Activated T-cell treated with anti-CD3 and anti-CD28 coated beads, Interleukin-2, amount 50 U/mL, for 72 hours (primary cell): ENCODE results near the gene TOR2A. TPM values are rescaled to one million over a fixed set of nuclear protein-coding genes. Genes with fewer than 3 reads are reported as not detected.

ENCODE experiments used
- ATAC-seq, 2 donors: fragments of 150-1000 bp; cut with Tn5 transposase; replicated peaks in 1 of 2; 2 replicates each; pipeline ENCODE4 v1.10.0; 2021; ENCODE audit warnings: moderate library complexity in 2 of 2, mild to moderate bottlenecking in 1 of 2
- DNase-seq, 2 donors: peaks; one replicate each; pipeline ENCODE4 v3.0.0; 2021 to 2022; ENCODE audit warnings: mixed read lengths in 1 of 2
- H3K27ac Mint-ChIP-seq: one replicate; pipeline ENCODE4 v1.8.0; 2022; ENCODE audit warnings: mild to moderate bottlenecking, moderate library complexity, mixed read lengths
- H3K27me3 Mint-ChIP-seq: one replicate; pipeline ENCODE4 v1.8.0; 2022; ENCODE audit warnings: low read depth, mixed read lengths
- H3K36me3 Mint-ChIP-seq, 2 donors: one replicate each; pipeline ENCODE4 v1.8.0; 2022; ENCODE audit warnings: mixed read lengths in 2 of 2, mild to moderate bottlenecking in 1 of 2; ENCODE audit not compliant: insufficient read depth in 2 of 2
- H3K4me1 Mint-ChIP-seq: one replicate; pipeline ENCODE4 v1.8.0; 2022; ENCODE audit warnings: low read depth, mixed read lengths
- H3K4me3 Mint-ChIP-seq, 2 donors: one replicate each; pipeline ENCODE4 v1.8.0; 2022; ENCODE audit warnings: mild to moderate bottlenecking in 2 of 2, mixed read lengths in 2 of 2, moderate library complexity in 2 of 2
- H3K9me3 Mint-ChIP-seq, 2 donors: one replicate each; pipeline ENCODE4 v1.8.0; 2022; ENCODE audit warnings: mixed read lengths in 2 of 2
- total RNA-seq, 2 donors: library from RNA; stranded (reverse); gene quantifications; one replicate each; pipeline ENCODE4 v1.2.3, GENCODE V29; 2022

The TOR2A gene
- total RNA-seq, 2 donors from 2014 or later = 12.5 to 16.4 TPM

DNA sequence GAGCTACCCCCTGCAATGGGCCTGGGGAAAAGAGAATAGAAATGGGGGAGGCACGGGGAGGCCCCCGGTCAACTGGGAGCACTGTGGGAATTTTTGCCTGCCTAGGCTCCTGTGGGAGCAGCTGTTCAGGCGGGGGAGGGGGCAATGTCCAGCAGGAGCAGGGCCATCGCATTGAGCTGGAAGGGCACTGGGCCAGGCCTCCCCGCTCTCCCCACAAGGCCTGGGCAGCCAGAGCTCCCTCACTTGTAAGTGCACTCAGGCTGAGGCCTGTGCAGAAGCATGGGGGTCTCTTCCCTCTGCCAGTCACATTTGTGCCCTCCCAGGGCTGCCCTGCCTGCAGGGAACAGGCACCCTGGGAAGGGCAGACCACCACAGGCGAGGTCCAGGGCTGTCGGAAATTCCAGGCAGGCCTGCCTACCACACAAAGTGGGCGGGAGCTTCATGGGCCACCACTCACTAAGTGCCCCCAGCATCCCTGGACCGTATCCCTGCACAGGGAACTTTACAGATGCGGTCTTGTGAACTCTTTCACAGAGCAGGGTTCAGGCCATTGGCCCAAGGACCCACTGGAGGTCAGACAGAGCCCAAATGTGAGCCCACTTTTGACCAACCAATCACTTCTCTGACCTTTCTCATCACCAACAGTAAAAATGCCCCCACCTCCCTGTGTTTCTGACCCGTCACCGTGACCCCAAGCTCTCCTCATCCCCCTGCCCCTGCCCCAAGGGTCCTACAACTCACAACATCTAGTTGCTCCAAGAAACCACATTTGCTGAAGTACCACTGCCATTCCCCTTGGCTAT is 29.3 kb downstream of the TOR2A start:
- Mint-ChIP-seq H3K27me3 (no peaks in the 10 kb centered on the region), H3K4me3 (no peak overlapping the region), H3K27ac (no peak overlapping the region), H3K9me3 (no peaks in the 10 kb centered on the region), H3K36me3 (no peaks in the 10 kb centered on the region), H3K4me1 (peaks cover 13% of the 10 kb centered on the region)
- ATAC-seq = no peak
- DNase-seq = no peak

DNA sequence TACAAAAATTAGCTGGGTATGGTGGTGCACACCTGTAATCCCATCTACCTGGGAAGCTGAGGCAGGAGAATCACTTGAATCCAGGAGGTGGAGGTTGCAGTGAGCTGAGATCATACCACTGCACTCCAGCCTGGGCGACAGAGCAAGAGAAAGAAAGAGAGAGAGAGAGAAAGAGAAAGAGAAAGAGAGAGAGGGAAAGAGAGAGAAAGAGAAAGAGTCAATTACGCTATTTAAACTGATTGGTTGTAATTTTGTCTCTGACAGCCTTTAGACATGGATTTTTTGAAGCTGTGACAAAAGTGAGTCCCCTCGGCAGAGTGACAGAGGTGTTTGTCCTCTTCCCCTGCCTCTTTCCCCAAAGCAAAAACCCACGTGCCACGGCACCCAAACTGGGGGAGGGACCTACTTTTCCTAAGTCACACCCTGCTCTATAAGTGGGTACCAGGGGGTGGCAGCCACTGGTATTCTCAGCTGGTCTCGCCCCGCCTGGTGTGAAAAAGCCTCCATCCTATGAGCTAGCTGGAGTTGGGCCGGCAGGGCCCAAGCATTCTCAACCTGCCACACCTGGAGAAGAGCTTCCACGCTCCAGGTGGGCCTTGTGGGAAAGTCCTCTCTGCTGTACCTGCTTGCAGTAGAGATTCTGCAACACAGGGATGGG is 31.7 kb downstream of the TOR2A start:
- no peaks in the 10 kb centered on the region for H3K9me3 Mint-ChIP-seq
- no peaks in the 10 kb centered on the region for H3K36me3 Mint-ChIP-seq
- DNase-seq = no peak
- no peaks in the 10 kb centered on the region for H3K27me3 Mint-ChIP-seq
- H3K4me3 Mint-ChIP-seq = no peak overlapping the region
- peaks cover 24% of the 10 kb centered on the region for H3K4me1 Mint-ChIP-seq
- no peak overlapping the region for H3K27ac Mint-ChIP-seq
- no peak for ATAC-seq

DNA sequence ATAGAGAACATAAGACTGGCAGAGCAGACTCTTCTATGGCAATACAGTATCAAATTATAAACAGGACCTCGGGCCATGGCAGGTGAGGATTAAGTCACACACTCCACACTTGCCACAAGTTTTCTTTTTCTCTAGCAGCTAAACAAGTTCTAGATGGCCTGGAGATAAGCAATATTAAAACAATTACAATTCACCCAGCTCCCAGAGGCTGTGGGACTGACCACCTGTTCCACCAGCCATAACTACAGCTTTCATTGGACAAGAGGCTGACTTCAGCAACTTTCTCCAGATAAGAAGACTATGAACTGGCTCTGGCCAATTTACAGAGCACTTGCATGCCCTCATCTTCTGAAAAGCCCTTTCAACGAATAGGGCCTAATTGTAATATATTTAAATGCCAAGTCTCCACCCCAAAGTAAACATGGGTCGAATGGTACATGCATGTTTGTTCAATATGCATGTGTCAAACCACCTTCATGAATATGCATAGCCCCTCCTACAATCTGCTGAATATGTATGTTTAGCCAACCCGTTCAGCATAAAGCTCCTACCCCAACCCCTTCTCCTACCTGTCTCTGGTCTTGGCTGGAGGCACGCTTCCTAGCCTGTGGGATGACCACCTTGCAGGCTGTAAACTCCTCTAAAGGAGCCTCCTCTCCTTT is 34.4 kb downstream of the TOR2A start:
- ATAC-seq (no peak), DNase-seq (no peak)
- Mint-ChIP-seq H3K27ac (no peak overlapping the region), H3K9me3 (no peaks in the 10 kb centered on the region), H3K27me3 (no peaks in the 10 kb centered on the region), H3K4me3 (peak overlapping the region in 1 of 2 donors; percentile 68), H3K36me3 (no peaks in the 10 kb centered on the region), H3K4me1 (peaks cover 18% of the 10 kb centered on the region)

DNA sequence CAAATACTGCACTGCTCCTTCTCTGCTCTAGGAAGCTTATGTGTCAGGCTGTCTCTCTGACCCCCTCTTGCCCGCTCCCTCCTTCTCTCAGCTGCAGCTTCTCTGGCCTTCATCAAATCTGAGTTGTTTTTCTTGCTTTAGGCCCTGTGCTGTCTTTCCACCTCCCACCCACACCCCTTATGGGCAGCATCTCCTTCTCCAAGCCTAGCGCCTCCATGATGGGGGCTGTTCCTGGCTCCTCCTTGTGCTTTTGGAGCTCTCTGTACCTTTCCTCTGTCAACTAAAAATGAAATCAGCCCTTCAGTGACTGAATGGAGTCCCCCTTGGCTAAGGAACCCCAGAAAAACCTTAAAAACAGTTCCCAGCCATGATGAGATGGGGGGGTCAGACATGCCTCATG is 35.0 kb downstream of the TOR2A start:
- no peak overlapping the region for H3K27ac Mint-ChIP-seq
- peaks cover 18% of the 10 kb centered on the region for H3K4me1 Mint-ChIP-seq
- H3K36me3 Mint-ChIP-seq = no peaks in the 10 kb centered on the region
- no peaks in the 10 kb centered on the region for H3K9me3 Mint-ChIP-seq
- ATAC-seq (no peak), DNase-seq (no peak)
- H3K4me3 Mint-ChIP-seq = peak overlapping the region; percentile 68 to 82
- no peaks in the 10 kb centered on the region for H3K27me3 Mint-ChIP-seq

DNA sequence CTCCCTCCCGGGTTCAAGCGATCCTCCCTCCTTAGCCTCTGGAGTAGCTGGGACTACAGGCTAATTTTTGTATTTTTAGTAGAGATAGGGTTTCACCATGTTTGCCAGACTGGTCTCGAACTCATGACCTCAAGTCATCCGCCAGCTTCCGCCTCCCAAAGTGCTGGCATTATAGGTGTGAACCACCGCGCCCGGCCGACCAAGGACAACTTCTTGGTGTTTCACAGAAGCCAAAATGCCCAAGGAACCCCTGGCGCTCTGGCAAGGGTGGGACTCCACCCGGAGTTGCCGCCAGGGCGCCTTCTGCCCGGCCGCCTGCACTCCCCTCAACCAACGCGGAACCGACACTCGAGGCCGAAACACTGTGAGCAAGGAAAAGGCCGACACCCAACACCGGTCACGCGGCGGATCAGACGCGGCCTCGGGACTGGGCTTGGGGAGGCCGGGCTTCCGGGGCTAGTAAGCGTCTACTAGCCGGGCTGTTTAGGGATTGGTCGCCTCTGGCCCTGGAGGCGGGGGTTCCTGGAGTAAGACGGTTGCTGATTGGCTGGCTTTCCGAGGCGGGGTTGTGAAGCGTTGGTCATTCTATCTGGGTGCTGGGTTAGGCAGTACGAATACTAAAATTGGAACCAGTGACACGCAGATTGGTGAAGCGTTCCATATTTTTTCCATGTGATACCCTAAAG is 36.0 kb downstream of the TOR2A start:
- ATAC-seq (peak; percentile 100), DNase-seq (peak; percentile 93 to 95)
- Mint-ChIP-seq H3K4me3 (peak overlapping the region; percentile 68 to 82), H3K27me3 (no peaks in the 10 kb centered on the region), H3K9me3 (no peaks in the 10 kb centered on the region), H3K36me3 (no peaks in the 10 kb centered on the region), H3K27ac (peak overlapping the region; percentile 54), H3K4me1 (peaks cover 18% of the 10 kb centered on the region)

DNA sequence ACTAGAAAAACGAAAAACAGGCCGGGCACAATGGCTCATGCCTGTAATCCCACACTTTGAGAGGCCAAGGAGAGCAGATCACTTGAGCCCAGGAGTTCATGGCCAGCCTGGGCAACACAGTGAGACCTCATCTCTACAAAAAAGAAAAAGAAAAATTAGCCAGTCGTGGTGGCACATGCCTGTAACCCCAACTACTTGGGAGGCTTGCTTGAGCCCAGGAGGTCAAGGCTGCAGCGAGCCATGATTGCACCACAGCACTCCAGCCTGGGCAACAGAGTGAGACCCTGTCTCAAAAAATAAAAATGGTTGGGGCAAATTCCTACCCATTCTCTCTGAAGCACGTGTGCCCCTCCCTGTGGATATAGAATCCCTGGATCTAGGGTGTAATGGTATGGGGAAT is 36.7 kb downstream of the TOR2A start:
- Mint-ChIP-seq H3K27ac (no peak overlapping the region), H3K4me3 (peak overlapping the region in 1 of 2 donors; percentile 33), H3K36me3 (no peaks in the 10 kb centered on the region), H3K27me3 (no peaks in the 10 kb centered on the region), H3K9me3 (no peaks in the 10 kb centered on the region), H3K4me1 (peaks cover 18% of the 10 kb centered on the region)
- no peak for DNase-seq
- no peak for ATAC-seq

DNA sequence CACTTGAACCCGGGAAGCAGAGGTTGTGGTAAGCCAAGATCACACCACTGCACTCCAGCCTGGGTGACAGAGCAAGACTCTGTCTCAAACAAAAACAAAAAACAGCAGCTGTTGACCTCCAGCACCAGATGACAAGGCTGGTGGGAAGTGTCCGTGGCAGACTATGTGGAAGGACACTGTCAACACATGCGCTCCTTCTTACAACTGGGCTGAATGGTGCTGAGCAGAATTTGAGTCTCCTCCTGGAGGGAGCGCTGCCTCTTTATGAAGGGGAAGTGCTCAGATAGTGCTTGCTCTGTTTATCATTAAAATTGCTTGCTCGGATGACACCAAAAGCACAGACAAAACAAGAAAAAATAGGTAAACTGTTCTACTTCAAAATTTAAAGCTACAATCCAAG is 37.5 kb downstream of the TOR2A start:
- DNase-seq (no peak), ATAC-seq (no peak)
- no peak overlapping the region for H3K27ac Mint-ChIP-seq
- H3K4me1 Mint-ChIP-seq = peaks cover 18% of the 10 kb centered on the region
- no peaks in the 10 kb centered on the region for H3K27me3 Mint-ChIP-seq
- H3K9me3 Mint-ChIP-seq = no peaks in the 10 kb centered on the region
- no peak overlapping the region for H3K4me3 Mint-ChIP-seq
- no peaks in the 10 kb centered on the region for H3K36me3 Mint-ChIP-seq

DNA sequence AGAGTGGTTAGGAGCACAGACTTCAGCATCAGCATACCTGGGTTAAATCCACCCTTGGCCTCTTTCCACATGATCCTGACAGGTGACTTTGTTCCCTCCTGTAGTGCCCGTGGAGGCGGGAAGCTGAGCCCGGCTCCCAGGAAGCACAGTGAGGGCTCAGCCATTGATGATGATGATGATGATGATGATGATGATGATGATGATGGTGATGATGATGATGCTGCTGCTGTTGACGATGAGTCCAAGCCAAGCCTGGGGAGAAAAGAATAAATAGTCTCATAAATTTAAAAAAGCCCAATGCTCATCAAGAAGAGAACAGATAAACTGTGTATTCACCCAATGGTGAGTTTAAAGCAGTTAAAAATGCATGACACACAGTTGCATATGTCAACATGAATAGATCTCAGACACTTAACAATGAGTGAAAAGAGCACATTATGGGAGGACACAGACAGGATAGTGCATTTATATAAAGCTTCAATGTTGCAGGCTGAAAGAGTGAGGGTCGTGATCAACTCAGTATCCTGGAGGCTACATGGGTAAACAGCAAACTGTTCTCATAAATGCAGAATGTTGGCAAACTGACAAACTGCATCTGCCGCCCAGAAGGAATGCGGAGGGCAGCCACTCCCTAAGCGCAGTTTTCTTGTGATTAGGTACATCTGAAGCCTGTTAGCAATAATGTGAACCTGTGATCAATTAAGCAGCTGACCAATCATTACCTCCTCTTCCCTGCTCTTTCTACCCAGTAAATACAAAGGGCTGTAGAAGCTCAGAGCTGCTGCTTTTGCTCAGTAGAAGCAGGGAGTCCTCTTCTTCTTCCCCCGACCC is 40.0 kb downstream of the TOR2A start:
- Mint-ChIP-seq H3K27me3 (no peaks in the 10 kb centered on the region), H3K4me1 (peaks cover 14% of the 10 kb centered on the region), H3K36me3 (no peaks in the 10 kb centered on the region), H3K4me3 (no peak overlapping the region), H3K27ac (no peak overlapping the region), H3K9me3 (no peaks in the 10 kb centered on the region)
- ATAC-seq (no peak), DNase-seq (no peak)

DNA sequence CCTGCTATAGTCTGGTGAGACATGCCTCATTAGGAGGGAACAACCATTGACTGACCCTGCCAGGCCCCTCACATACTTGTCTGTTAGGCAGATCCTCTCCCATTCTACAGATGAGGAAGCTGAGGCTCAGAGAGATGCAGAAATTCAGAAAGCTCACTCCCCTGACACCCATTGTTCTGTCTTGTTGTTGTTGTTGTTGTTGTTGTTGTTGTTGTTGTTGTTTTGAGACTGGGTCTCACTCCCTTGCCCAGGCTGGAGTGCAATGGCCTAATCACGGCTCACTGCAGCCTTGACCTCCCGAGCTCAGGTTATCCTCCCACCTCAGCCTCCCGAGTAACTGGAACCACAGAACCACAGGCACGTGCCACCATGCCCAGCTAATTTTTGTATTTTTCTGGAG is 41.4 kb downstream of the TOR2A start:
- Mint-ChIP-seq H3K4me3 (no peak overlapping the region), H3K27ac (no peak overlapping the region), H3K9me3 (no peaks in the 10 kb centered on the region), H3K36me3 (no peaks in the 10 kb centered on the region), H3K27me3 (no peaks in the 10 kb centered on the region), H3K4me1 (no peaks in the 10 kb centered on the region)
- DNase-seq (no peak), ATAC-seq (no peak)

DNA sequence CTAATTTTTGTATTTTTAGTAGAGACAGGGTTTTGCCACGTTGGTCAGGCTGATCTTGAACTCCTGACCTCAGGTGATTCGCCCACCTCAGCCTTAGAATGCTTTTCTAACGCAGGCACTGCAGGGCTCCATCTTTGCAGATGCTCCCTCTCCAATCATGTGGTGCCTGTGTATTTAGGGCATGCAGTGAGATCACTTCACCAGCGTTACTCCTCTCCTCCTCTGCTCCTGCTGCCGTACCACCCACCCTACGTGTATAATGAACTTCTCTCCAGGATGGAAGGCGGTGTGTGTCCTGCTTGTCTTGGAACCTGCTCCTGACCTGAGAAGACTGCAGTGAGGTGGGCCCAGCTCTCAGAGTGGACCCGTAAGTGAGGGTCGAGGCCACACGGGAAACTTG is 42.0 kb downstream of the TOR2A start:
- H3K9me3 Mint-ChIP-seq = no peaks in the 10 kb centered on the region
- no peak overlapping the region for H3K27ac Mint-ChIP-seq
- ATAC-seq (no peak), DNase-seq (no peak)
- H3K4me1 Mint-ChIP-seq = no peaks in the 10 kb centered on the region
- H3K4me3 Mint-ChIP-seq = no peak overlapping the region
- H3K36me3 Mint-ChIP-seq = no peaks in the 10 kb centered on the region
- H3K27me3 Mint-ChIP-seq = no peaks in the 10 kb centered on the region

DNA sequence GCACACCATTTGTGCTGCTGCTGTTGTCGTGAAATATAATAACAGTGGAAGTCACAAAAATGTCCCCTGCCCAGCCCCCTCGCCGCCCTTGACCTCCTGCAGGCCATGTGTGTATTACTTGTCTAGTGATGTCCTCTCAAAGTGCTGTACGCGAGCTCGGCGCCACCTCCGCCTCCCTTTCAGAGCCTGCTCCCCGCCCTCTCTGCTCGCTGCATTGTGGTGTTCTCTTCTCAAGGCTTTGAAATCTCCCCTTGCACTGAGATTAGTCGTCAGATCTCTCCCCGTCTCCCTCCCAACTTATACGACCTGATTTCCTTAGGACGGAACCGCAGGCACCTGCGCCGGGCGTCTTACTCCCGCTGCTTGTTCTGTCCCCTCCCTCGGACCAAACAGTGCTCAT is 43.0 kb downstream of the TOR2A start:
- Mint-ChIP-seq H3K9me3 (no peaks in the 10 kb centered on the region), H3K36me3 (no peaks in the 10 kb centered on the region), H3K27me3 (no peaks in the 10 kb centered on the region), H3K4me3 (no peak overlapping the region), H3K27ac (no peak overlapping the region), H3K4me1 (no peaks in the 10 kb centered on the region)
- DNase-seq (no peak), ATAC-seq (no peak)

DNA sequence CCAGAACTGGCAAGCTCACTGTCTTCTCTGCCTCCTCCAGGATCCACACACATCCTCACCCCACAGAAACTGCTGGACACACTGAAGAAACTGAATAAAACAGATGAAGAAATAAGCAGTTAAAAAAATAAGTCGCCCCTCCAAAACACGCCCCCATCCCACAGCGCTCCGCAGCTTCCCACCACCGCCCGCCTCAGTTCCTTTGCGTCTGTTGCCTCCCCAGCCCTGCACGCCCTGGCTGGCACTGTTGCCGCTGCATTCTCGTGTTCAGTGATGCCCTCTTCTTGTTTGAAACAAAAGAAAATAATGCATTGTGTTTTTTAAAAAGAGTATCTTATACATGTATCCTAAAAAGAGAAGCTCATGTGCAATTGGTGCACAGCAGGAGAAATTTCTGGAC is 44.4 kb downstream of the TOR2A start:
- no peak for DNase-seq
- H3K9me3 Mint-ChIP-seq = no peaks in the 10 kb centered on the region

More for the DNA sequence above, 44.4 kb downstream of the TOR2A start:
- no peak overlapping the region for H3K27ac Mint-ChIP-seq
- H3K27me3 Mint-ChIP-seq = no peaks in the 10 kb centered on the region
- ATAC-seq = no peak
- no peaks in the 10 kb centered on the region for H3K36me3 Mint-ChIP-seq
- no peak overlapping the region for H3K4me3 Mint-ChIP-seq
- H3K4me1 Mint-ChIP-seq = no peaks in the 10 kb centered on the region
